Measurements from ENCODE around the gene RBKS. TPM values are rescaled to one million over a fixed set of nuclear protein-coding genes. Genes with fewer than 3 reads are reported as not detected.
"Not testable (repeated sequence)": the region's sequence is repeated elsewhere in the genome, so short reads cannot be mapped to it uniquely, and the experiment has no call there.

Gene RBKS
- total RNA-seq, 1 donor, result 7.0 TPM

- no peak for DNase-seq (ENCODE audit: low read depth in 2 of 3, low spot score in 2 of 3)
Observed at GRCh38 chr2:27907547-27907946, 17.4 kb upstream of the RBKS start.

- no peak for DNase-seq (ENCODE audit: low read depth in 2 of 3, low spot score in 2 of 3)
Observed at GRCh38 chr2:27906074-27906473, 15.9 kb upstream of the RBKS start.

GRCh38 chr2:27904405-27904665, 14.1 kb upstream of the RBKS start:
- DNase-seq (ENCODE audit: low read depth in 2 of 3, low spot score in 2 of 3), result no peak

DNA sequence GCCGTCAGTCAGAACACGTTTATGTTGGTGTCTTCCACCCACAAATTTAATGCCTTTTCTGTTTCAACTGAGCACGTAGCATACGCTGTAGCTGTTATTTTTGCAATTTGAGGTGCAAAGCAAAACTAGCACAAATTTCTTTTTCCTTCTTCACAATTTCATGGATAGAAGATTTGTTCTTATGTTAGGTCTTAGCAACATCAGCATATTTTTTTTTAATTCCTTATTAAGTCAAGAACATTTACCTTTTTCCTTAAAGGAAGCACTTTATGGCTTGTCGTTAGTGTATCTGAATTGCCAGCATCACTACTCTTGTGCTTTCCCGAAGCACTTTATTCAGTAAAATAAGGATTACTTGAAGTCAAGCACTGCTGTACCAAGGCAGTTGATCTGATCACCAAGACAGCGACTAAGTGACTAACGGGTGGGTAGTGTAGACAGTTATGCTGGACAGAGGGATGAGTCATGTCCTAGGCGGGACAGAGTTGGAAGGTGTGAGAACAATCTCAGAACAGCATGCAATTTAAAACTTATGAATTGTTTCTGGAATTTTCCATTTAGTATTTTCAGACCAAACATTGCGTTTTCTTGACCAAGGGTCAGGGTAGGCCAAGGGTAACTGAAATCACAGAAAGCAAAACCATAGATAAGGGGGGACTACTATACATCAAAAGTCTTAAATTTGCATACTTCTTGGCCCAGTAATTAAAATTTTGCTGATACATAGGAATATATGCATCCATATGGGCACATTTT, 13.6 kb upstream of the RBKS start:
- DNase-seq (ENCODE audit: low read depth in 2 of 3, low spot score in 2 of 3), result no peak

- DNase-seq (ENCODE audit: low read depth in 2 of 3, low spot score in 2 of 3), result no peak
Observed at GRCh38 chr2:27903018-27903417, 12.8 kb upstream of the RBKS start.

GRCh38 chr2:27902098-27902497, 11.9 kb upstream of the RBKS start:
- no peak for DNase-seq (ENCODE audit: low read depth in 2 of 3, low spot score in 2 of 3)

- no peak for DNase-seq (ENCODE audit: low read depth in 2 of 3, low spot score in 2 of 3)
Observed at GRCh38 chr2:27901234-27901633, 11.0 kb upstream of the RBKS start.

GRCh38 chr2:27897717-27898116, 7.5 kb upstream of the RBKS start:
- DNase-seq (ENCODE audit: low read depth in 2 of 3, low spot score in 2 of 3), result peak in 1 of 3 donors; percentile 55

GRCh38 chr2:27893006-27893405, 2.8 kb upstream of the RBKS start:
- DNase-seq (ENCODE audit: low read depth in 2 of 3, low spot score in 2 of 3), result peak in 1 of 3 donors; percentile 34

DNA sequence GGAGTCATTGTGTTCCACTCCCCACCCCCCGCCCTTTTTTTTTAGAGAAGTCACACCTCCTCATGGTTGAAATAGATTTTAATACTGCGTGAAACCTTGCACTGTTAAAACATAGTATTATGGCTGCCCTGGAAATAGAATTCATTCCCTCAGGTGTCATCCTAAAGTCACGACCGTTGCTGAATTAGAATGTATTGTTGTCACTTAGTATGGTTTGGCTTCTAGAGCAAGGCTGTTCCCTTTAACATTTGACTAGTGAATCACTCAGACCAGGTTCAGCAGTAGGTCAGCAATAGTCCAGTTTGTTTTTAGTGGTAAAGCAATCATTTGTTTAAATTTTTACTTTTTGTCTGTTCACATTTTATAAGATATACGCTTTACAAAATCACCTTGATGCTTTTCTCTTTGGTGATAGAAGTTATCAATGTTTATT, 1.5 kb upstream of the RBKS start:
- DNase-seq (ENCODE audit: low read depth in 2 of 3, low spot score in 2 of 3), result no peak

- DNase-seq (ENCODE audit: low read depth in 2 of 3, low spot score in 2 of 3), result peak; percentile 96 to 98 (median 96)
Observed at GRCh38 chr2:27890924-27891672, 911 bp upstream of the RBKS start.

DNA sequence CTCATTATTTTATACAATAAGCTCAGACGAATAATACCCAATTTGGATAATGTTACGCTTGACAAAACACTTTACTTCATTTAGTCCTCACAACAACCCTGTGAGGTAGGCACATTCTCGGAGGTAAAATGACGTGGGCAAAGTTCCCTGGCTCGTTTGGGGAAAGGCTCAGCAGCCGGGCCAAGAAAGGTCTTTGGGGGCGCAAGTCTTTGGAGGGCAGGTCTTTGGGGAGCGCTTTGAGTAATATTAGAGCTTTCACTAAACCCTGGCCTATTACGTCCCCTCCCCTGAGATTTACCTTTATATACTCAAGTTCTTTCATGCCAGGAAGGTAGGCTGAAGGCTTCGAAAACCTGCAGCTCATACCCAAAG, 427 bp downstream of the RBKS start:
- no peak for DNase-seq (ENCODE audit: low read depth in 2 of 3, low spot score in 2 of 3)

DNA sequence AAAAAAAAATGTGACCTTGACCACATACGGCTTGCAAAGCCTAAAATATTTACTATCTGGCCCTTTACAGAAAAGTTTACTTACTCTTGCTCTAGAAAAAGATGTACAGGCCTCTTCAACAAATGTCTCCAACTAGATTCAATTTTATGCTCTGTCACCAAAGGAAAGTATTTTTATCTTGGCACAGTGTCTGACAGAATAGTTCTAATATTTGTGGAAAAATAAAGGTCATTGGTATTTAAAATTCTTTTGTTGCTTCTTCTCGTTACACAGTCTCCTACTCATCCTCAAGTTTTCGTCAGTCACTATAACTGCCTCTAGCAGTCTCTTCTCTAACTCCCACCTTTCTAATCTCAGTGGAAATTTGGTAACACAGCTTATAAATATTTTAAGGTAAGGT, 1.4 kb downstream of the RBKS start:
- DNase-seq (ENCODE audit: low read depth in 2 of 3, low spot score in 2 of 3), result no peak

- DNase-seq (ENCODE audit: low read depth in 2 of 3, low spot score in 2 of 3), result no peak
Observed at GRCh38 chr2:27887830-27888229, 2.4 kb downstream of the RBKS start.

- DNase-seq (ENCODE audit: low read depth in 2 of 3, low spot score in 2 of 3), result no peak
Observed at GRCh38 chr2:27887111-27887510, 3.1 kb downstream of the RBKS start.

DNA sequence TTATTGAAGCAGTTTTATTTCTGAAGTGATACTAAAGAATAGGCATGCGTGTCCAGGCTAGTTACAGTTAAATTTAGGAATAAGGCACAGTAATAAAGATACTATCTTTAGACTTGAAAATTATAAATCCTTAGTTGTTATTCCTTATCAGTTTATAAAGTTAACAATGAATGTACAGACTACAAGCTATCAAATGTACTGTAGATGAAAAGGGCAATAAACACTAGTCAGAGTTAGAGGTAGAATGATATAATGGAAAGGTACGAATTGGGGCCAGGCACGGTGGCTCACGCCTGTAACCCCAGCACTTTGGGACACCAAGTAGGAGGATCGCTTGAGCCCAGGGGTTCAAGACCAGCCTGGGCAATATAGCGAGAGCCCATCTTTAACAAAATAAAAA, 3.9 kb downstream of the RBKS start:
- no peak for DNase-seq (ENCODE audit: low read depth in 2 of 3, low spot score in 2 of 3)

- DNase-seq (ENCODE audit: low read depth in 2 of 3, low spot score in 2 of 3), result no peak
Observed at GRCh38 chr2:27885661-27886060, 4.5 kb downstream of the RBKS start.

GRCh38 chr2:27885234-27885633, 5.0 kb downstream of the RBKS start:
- no peak for DNase-seq (ENCODE audit: low read depth in 2 of 3, low spot score in 2 of 3)

- DNase-seq (ENCODE audit: low read depth in 2 of 3, low spot score in 2 of 3), result peak in 1 of 3 donors; percentile 21
Observed at GRCh38 chr2:27884601-27885000, 5.6 kb downstream of the RBKS start.

GRCh38 chr2:27882584-27882922, 7.6 kb downstream of the RBKS start:
- DNase-seq (ENCODE audit: low read depth in 2 of 3, low spot score in 2 of 3), result not testable (repeated sequence)

GRCh38 chr2:27881815-27882583, 8.2 kb downstream of the RBKS start:
- not testable (repeated sequence) for DNase-seq (ENCODE audit: low read depth in 2 of 3, low spot score in 2 of 3)

DNA sequence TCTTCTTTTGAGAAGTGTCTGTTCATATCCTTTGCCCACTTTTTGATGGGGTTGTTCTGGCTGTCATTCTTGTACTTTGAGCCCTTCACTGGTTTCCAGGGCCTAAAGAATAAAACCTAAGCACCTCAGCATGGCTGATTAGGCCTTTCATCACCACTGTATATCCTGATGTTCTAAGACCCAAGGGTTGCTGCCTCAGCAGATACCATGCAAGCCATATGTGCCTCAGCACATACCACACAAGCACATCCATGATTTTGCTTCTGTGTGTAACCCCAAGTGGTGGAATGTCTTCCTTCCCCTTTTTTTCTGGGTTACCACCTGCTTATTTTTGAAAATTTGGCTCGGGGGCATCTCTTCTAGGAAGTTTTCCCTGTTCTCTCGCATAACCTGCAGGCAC, 11.4 kb downstream of the RBKS start:
- no peak for DNase-seq (ENCODE audit: low read depth in 2 of 3, low spot score in 2 of 3)
